Activated CD4-positive, alpha-beta T cell treated with anti-CD3 and anti-CD28 coated beads for 48 hours (primary cell): ENCODE results near the gene SPNS2.

Experiments used
- DNase-seq: peaks from one replicate; pipeline ENCODE4 v3.0.0-alpha.2; 2020

The SPNS2 gene

GRCh38 chr17:4482338-4483011, 16.2 kb upstream of the SPNS2 start:
- no peak for DNase-seq

- no peak for DNase-seq
Measured at GRCh38 chr17:4483012-4483840, 15.5 kb upstream of the SPNS2 start.

- DNase-seq = peak; percentile 68
Measured at GRCh38 chr17:4485676-4486646, 12.7 kb upstream of the SPNS2 start.

- DNase-seq = no peak
Measured at GRCh38 chr17:4487296-4487695, 11.4 kb upstream of the SPNS2 start.

DNA sequence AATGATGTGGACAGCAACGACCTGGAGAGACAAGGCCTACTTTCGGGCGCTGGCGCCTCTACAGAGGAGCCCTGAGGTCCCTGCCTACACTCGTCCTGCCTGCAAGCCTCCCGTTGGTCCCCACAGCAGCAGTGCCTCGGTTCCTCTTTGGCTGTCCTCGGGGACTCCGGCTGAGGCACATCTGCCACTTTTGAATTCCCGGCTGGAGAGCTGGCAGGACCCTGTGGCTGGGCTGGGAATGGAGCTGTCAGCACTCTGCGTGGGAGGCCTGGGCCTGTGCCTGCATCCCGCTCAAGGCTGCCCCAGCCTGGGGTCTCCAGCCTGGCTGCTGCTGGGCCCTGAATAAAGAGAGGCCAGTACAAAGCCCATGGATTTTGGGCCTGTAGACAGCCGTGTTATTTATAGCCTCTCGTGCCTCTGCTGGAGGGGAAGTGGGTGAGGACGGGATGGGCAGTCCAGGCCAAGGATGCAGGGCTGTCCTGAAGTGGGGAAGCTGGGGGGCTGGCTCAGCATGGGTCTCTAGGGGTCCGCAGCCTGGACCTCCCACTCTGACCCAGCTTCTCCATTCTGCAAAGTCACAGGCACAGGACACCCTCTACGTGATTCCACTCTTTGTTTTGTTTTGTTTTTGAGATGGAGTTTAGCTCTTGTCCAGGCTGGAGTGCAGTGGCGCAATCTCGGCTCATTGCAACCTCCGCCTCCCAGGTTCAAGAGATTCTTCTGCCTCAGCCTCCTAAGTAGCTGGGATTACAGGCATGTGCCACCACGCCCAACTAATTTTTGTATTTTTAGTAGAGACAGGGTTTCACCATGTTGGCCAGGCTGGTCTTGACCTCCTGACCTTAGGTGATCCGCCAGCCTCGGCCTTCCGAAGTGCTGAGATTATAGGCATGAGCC, 10.6 kb upstream of the SPNS2 start:
- DNase-seq = no peak

GRCh38 chr17:4488989-4489595, 9.6 kb upstream of the SPNS2 start:
- DNase-seq = no peak

DNA sequence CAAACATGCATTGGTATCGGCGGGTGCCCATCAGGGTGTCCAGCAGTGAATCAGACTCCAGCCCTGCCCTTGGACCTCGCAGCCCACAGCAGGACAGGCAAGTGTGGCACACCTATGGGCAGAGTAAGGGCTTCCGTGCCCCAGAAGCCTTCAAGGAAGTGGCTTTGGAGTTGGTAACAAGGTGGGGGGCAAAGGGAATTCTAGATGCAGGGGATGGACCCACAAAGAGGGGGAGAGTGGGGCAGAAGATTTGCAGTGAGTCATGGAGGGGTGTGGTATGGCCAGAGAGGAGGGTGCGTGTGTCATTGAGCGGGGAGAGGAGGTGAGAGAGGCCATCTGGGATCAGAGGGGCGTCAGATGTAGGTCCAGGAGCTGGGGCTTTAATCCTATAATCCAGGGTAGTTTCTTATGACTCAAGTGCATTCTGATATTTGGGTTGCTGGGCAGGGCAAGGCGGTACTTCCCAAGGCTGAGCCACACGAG, 8.5 kb upstream of the SPNS2 start:
- no peak for DNase-seq

DNA sequence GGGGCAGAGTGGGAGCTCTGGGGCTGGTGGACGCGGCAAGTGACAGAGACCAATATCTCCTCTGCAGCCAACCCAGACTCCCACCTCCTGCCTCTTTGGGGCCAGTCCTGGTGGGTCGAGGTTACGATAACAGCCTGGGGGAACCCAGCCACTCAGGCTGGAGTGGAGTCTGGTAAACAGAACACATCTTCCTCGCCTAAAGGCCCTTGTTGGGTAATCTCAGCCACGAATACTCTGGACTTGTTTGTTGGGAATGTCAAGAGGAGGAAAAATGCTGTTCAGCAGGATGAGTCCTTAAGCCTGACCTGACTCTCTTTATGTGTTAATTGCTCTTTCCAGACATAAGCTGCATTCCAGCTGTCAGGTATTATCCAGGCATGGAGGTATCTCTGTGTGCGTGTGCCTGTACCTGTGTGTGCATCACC, 8.0 kb upstream of the SPNS2 start:
- no peak for DNase-seq

- peak; percentile 43 for DNase-seq
Measured at GRCh38 chr17:4492721-4493561, 5.7 kb upstream of the SPNS2 start.

DNA sequence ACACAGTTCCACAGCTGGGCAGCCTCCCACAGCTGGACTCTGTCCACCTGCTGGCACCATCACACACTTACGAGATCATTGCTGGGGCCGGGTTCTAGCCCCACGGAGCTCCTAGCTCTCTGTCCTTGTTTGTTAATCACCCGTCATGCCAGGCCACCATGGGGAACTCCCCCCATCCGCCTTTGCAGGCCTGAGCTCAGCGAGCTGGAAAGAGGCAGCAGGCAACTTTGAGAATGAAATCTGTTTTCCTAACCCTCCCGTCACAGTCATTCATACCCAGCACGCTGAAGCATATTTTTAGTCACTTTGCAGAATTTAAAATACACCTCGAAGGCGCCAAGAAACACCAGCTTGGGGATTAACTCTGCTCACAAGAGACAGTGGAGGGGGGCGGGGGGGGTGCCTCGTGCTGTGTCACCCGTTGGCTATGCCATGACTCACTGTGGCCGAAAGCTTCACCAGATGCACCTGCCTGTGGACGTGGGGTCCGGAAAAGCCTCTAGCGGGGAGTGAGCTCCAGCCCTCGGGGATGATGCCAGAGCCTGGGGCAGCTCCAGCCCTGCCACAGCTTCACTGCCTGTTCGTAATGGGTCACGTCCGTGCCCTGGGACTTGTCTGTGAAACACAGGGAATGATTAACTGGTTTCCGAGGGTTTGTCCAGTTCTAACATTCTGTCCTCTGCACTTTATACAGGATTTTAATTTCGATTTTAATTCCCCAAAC, 1.4 kb upstream of the SPNS2 start:
- DNase-seq = no peak

DNA sequence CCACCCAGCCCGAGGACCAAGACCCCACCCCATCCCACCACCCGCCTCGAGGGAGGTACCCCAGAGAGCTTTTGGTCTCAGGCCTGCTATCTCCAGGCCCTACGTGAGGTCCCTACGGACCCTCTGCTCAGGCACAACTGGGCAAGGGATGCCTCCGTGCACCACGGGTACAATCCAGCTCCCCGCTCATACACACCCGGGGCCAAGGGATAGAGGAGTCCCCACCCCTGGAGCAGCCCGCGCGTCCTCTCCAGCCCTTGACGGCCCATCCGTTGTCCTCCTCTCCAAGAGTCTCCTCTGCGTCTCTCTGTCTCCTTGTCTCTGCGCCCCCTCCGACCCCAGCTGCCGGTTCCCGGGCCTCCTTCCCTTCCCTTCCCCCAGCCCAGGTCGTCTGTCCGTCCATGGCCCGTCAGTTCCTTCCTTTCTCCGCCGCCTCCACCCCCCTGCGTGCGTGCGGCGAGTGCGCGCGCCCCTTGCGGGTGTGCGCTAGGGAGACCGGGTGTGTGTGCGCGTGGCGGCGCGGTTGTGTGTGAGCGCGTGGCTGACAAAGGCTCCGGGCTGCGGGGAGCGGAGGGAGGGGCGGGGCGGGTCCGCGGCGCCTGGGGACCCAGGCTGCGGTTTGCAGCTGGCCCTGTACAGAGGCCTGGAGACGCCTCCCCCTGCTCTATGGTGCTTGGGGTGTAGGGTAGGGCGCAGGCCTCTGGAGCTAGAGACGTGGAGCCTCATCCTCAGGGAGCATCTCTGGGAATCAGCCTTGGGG, 930 bp downstream of the SPNS2 start:
- no peak for DNase-seq

- DNase-seq = no peak
Measured at GRCh38 chr17:4500191-4500571, 1.5 kb downstream of the SPNS2 start.

DNA sequence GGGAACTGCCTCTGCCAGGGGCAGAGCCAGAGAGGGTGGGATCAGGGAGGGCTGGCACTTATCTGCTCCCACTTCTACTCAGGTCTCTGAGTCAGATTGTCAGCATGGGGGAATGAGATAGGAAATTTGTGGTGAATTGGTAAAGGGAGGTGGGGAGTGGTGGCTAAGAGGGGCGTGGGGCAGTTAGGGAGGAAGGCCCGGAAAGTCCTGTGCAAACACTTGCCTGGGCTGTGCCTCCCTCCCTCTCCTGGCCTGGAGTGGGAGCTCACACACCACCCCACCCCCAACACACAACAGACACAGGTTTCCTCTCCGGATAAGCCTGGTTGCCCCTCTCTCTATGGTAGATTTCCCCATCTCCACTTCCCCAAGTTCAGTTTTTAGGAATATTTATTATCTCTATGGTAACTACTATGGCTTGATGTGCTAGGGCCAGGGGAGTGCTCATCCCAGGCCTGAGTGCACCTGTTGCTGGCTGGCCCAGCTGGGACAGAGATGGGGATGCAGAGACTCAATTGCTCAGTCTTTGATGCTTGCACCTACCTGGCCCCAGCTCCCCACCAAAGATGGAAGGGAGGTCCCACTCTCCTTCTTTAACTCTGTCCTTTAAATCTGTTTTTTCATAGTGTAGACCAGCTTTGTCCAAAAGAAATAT, 2.7 kb downstream of the SPNS2 start:
- DNase-seq = no peak

GRCh38 chr17:4502466-4503154, 3.9 kb downstream of the SPNS2 start:
- DNase-seq = no peak

- DNase-seq = no peak
Measured at GRCh38 chr17:4503283-4504025, 4.8 kb downstream of the SPNS2 start.

DNA sequence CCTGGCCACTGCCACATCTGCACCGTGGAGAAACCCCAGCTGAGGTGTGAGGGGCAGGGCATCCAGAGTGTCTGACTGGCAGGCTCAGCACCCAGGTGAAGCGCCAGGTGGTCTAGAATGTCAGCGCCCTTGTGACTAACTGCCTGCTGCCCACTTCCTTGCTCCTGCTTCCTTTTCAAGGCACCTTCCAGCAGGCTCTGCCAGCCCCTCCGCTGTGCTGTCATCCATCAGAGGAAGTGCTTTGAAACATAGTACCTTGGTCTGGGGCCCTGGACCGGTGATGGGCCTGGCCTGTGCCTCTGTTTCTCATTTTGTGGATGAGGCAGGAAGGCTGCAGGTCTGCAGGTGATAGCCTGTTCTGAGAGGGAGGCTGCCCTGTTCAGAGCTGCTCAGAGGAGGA, 5.5 kb downstream of the SPNS2 start:
- DNase-seq = no peak

DNA sequence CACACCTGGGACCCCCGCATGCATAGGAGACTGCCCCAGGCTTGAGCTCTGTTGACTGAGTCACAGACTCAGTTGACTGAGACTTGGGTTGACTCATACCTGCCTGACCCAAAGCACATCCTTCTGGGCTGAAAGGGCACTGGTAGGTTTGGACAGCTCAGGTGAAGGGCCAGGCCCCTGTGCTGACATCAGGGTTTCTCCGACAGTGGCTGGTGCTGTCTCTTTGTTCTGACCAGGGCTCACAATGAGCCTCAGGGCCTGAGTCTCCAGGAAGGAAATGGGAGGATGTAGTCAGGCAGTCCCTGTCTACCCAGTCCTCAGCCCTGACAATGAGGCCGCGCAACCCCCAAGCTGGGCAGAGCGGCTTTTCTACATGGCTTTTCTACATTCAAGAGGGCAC, 6.5 kb downstream of the SPNS2 start:
- DNase-seq = no peak
